ENCODE measurements around the gene MOCOS. TPM values are rescaled to one million over a fixed set of nuclear protein-coding genes. Genes with fewer than 3 reads are reported as not detected.
"Not testable (repeated sequence)": the region's sequence is repeated elsewhere in the genome, so short reads cannot be mapped to it uniquely, and the experiment has no call there.

The MOCOS gene
- total and polyA plus RNA-seq, 2 donors from 2014 or later, result 1.1 to 5.8 TPM

GRCh38 chr18:36215577-36215976, 28.3 kb downstream of the MOCOS start:
- H3K36me3 ChIP-seq (ENCODE audit: control insufficient read depth in 2 of 3, insufficient read depth in 3 of 3, low read length in 3 of 3), result no peaks in the 10 kb centered on the region
- no peak overlapping the region for H3K4me3 ChIP-seq (ENCODE audit: low read length in 3 of 3)
- H3K9me3 ChIP-seq (ENCODE audit: control insufficient read depth in 2 of 3, insufficient read depth in 1 of 3, low read length in 3 of 3), result no peaks in the 10 kb centered on the region
- DNase-seq (no peak), FAIRE-seq (no peak)
- H3K4me1 ChIP-seq (ENCODE audit: control insufficient read depth in 2 of 3, insufficient read depth in 2 of 3, low read depth in 1 of 3, low read length in 3 of 3), result peaks cover 0 to 6% (median 0%) of the 10 kb centered on the region in 3 donors
- H3K9ac ChIP-seq (ENCODE audit: low read length in 3 of 3), result no peak overlapping the region
- H3K27ac ChIP-seq (ENCODE audit: low read depth in 2 of 2, low read length in 2 of 2), result no peak overlapping the region
- no peaks in the 10 kb centered on the region for H3K27me3 ChIP-seq (ENCODE audit: control insufficient read depth, insufficient read depth, low read length)
- TF ChIP-seq CTCF (IDR thresholded peaks at IDR 0.05; ENCODE audit: borderline replicate concordance, extremely low read depth, insufficient read depth), result no peak
- intact Hi-C loops (cut with DNase I), result no loop called here

- no peak for TF ChIP-seq CTCF (IDR thresholded peaks at IDR 0.05; ENCODE audit: borderline replicate concordance, extremely low read depth, insufficient read depth)
- peaks cover 0 to 4% (median 0%) of the 10 kb centered on the region in 3 donors for H3K4me1 ChIP-seq (ENCODE audit: control insufficient read depth in 2 of 3, insufficient read depth in 2 of 3, low read depth in 1 of 3, low read length in 3 of 3)
- FAIRE-seq, result no peak
- H3K36me3 ChIP-seq (ENCODE audit: control insufficient read depth in 2 of 3, insufficient read depth in 3 of 3, low read length in 3 of 3), result no peaks in the 10 kb centered on the region
- H3K4me3 ChIP-seq (ENCODE audit: low read length in 3 of 3), result no peak overlapping the region
- no peaks in the 10 kb centered on the region for H3K27me3 ChIP-seq (ENCODE audit: control insufficient read depth, insufficient read depth, low read length)
- H3K9me3 ChIP-seq (ENCODE audit: control insufficient read depth in 2 of 3, insufficient read depth in 1 of 3, low read length in 3 of 3), result no peaks in the 10 kb centered on the region
- H3K27ac ChIP-seq (ENCODE audit: low read depth in 2 of 2, low read length in 2 of 2), result no peak overlapping the region
- intact Hi-C loops (cut with DNase I), result no loop called here
- no peak for DNase-seq
- H3K9ac ChIP-seq (ENCODE audit: low read length in 3 of 3), result no peak overlapping the region
Measured at GRCh38 chr18:36217348-36217747, 30.1 kb downstream of the MOCOS start.

GRCh38 chr18:36229188-36229587, 41.9 kb downstream of the MOCOS start:
- Histone ChIP-seq H3K9me3 (ENCODE audit: control insufficient read depth in 2 of 3, insufficient read depth in 1 of 3, low read length in 3 of 3) (peaks cover 0 to 1% (median 0%) of the 10 kb centered on the region in 3 donors), H3K9ac (ENCODE audit: low read length in 3 of 3) (no peak overlapping the region), H3K27ac (ENCODE audit: low read depth in 2 of 2, low read length in 2 of 2) (no peak overlapping the region), H3K4me1 (ENCODE audit: control insufficient read depth in 2 of 3, insufficient read depth in 2 of 3, low read depth in 1 of 3, low read length in 3 of 3) (no peaks in the 10 kb centered on the region), H3K27me3 (ENCODE audit: control insufficient read depth, insufficient read depth, low read length) (no peaks in the 10 kb centered on the region), H3K4me3 (ENCODE audit: low read length in 3 of 3) (no peak overlapping the region), H3K36me3 (ENCODE audit: control insufficient read depth in 2 of 3, insufficient read depth in 3 of 3, low read length in 3 of 3) (no peaks in the 10 kb centered on the region)
- intact Hi-C loops (cut with DNase I), result no loop called here
- TF ChIP-seq CTCF (IDR thresholded peaks at IDR 0.05; ENCODE audit: borderline replicate concordance, extremely low read depth, insufficient read depth), result no peak
- FAIRE-seq (no peak), DNase-seq (no peak)

- H3K27ac ChIP-seq (ENCODE audit: low read depth in 2 of 2, low read length in 2 of 2); H3K9ac ChIP-seq (ENCODE audit: low read length in 3 of 3); H3K36me3 ChIP-seq (ENCODE audit: control insufficient read depth in 2 of 3, insufficient read depth in 3 of 3, low read length in 3 of 3); H3K9me3 ChIP-seq (ENCODE audit: control insufficient read depth in 2 of 3, insufficient read depth in 1 of 3, low read length in 3 of 3); DNase-seq; H3K4me3 ChIP-seq (ENCODE audit: low read length in 3 of 3); H3K27me3 ChIP-seq (ENCODE audit: control insufficient read depth, insufficient read depth, low read length); intact Hi-C loops (cut with DNase I); H3K4me1 ChIP-seq (ENCODE audit: control insufficient read depth in 2 of 3, insufficient read depth in 2 of 3, low read depth in 1 of 3, low read length in 3 of 3); FAIRE-seq: not testable (repeated sequence)
Measured at GRCh38 chr18:36240510-36240909, 53.2 kb downstream of the MOCOS start.
